IPS DF 19.7 (cell line): ENCODE measurements around the gene SLC12A7.

Source experiments
- DNase-seq: peaks from one replicate; pipeline ENCODE4 v3.0.0-alpha.2; 2013; ENCODE audit warnings: low read depth, low spot score

SLC12A7 gene

DNA sequence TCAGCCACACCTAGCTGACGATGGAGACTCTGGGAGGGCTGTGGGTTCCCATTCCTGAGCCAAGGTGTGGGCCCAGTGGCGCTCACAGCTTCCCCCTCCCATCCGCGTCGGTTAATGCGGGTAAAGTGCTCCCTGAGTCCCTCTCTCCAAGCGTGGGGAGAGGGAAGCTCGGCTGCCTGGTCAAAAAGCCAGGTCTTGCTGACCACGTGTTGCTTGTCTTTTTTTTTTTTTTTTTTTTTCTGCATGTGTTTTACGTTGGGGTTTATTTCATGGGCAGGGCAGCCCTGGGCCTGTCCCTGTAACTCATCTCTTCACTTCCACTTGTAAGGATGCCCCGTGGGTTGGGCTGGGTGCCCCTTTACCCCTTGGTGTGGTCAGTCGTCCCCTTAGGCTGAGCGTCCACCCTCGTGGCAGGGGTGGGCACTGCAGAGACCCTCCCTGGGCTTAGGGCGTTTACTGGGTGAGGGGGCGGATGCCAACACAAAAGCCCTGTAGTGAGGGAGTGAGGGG, 91.4 kb downstream of the SLC12A7 start:
- no peak for DNase-seq

DNA sequence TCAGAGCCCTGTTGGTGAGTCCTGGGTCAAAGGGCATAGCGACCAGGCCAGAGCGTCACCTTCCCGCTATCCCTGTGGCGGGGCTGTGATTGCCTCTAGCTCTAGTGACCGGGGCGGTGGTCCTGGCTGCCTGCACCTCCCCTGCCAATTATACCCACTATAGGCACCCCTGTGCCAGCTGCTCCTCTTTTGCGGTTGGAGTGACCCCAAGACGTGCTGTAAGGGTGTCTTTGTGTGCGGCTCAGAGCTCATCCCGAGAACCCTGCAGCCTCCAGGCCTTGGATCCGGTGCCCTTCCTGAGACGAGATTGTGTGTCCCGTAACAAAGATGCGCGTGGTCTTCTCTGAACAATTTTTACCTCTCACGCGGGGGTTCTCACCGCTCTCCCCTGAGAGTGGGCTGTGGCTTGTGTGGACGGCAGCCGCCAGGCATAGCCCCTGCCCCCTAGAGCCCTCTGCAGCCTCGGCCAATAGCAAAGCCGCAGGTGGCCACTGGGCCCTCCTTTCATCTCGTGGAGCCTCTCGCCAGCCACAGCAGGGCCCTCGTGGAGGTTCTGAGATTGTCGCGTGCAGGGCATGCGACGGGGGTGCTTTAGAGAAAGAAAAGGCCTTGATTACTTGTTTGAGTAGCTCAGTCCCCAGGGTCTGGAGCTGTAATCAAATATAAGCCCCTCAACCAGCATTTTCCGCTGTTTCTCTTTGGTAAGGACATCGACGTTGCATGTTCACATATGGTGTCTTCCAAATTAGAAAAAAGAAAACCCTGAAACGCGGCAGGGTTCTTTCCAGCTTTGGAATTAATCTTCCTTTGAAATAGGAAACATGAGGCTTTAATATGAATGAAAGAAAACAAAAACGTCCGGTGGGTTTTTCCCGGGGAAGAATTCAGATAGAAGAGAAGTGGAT, 92.6 kb downstream of the SLC12A7 start:
- DNase-seq: no peak

DNA sequence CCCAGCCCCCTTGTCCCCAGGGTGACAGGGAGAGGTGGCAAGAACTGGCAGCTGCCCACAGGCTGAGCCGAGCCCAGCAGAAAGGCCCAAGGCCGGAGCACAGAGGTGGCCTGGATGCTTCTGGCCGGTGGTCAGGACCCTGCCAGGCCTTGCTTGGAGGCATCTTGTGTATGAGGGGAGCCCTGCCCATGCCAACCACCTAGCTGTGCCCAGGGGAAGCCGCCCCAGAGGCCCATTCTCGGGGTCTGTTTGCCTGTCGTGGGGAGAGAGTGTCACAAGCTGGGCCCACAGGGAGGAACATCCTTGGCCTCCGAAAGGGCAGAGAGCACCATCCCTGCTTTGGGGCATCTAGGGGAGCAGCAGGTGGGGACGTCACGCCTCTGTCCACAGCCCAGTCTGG, 93.3 kb downstream of the SLC12A7 start:
- DNase-seq: no peak

DNA sequence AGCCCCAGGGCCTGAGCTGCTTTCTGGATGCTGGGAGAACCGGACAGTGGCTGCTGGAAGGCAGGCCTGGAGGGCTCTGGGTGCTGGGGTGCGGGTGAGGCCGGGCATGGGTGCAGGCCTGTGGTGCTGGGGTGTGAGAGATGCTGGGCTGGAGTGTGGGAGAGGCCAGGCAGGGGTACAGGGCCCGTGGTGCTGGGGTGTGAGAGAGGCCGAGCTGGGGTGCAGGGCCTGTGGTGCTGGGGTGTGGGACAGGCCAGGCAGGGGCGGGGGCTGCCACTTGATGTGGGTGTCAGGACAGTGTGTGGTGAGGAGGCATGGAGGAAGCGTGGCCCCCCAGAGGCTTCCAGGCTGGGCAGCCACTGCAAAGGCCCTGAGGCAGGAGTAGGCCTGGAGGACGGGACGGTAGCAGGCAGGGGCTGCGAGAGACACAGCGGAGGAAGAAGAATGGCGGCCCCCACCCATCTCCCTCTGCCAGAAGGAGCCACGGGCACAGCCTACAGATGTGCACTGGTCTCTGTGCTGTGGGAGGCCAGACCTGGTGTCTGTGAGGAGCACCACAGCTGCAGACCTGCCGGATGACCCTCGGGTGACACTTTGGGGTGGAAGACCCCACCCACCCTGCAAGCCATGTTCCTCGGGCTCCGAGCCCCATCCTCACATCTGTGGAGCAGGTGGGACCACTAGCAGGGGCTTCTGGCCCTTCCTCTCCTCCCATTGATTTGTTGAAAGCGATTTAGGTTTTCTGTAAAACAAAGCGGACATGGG, 94.0 kb downstream of the SLC12A7 start:
- no peak for DNase-seq

DNA sequence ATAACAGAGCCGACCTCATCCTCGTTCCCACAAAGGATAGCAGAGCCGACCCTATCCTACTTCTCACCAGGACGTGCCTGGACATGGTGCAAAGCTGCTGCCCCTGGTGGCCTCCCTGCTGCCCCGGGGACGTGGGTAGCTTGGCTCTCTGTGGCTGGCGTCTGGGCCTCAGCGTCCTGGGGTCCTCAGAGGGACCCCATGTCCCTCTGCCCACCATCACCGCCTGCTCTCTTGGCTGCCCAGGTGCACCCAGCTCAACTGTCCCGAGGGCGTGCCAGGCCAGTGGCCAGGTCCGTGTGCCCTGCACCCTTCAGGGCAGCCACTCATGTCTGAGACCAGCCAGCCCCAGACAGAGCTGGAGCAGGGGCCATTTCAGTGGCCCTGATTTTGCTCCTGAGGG, 94.8 kb downstream of the SLC12A7 start:
- DNase-seq: no peak

DNA sequence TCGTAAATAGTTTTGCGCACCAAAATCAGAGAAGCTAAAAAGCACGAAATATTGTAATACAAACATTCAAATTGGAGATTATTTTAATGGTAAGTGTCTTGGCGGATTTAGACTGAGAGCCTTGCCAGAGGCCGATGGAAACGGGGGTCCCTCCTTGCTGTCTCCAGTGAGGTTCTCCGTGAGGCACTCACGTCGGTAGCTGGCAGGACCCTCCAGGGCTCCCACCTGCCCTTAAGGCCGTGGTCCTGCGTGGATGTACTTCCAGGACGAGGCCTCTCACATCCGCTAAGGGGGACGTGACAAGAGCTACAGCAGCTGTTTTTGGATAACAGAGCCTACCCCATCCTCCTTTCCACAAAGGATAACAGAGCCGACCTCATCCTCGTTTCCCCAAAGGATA, 95.4 kb downstream of the SLC12A7 start:
- DNase-seq: no peak

DNA sequence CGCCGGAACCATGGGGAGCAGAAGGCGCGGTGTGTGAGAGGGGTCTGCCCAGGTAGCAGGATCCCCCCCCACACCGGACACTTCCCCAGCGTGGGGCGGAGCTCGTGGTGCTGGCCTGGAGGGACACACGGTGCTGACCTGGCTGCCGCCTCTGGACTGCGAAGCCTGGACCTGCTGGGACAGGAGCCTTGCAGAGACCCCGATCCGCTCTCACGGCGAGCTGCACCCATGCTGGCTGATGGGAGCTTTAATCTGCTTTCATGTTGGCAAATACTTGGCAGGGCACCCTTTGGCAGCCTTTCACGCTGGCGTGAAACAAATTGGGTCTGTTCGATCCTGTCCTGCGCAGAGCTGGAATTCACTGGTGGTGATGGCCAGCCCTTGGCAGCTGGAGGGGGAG, 95.8 kb downstream of the SLC12A7 start:
- DNase-seq: no peak

DNA sequence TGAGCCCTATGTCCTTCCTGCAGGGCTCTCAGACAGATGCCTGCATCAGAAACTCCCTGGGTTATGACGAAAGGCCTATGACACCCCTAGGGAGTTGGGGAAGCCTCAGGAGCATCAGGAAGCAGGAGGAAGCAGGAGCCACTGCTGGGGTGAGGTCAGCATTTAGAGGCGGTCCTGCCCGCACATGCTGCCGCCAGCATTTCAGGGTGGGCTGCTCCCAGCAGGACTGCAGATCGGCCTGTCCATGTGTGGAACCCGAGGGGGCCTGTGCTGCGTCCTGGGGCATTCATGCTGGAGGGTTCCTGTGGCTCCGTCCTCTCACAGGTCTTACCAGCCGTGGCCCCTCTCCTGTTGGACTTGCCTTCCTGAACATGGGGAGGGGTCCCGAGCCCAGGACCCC, 96.4 kb downstream of the SLC12A7 start:
- no peak for DNase-seq

DNA sequence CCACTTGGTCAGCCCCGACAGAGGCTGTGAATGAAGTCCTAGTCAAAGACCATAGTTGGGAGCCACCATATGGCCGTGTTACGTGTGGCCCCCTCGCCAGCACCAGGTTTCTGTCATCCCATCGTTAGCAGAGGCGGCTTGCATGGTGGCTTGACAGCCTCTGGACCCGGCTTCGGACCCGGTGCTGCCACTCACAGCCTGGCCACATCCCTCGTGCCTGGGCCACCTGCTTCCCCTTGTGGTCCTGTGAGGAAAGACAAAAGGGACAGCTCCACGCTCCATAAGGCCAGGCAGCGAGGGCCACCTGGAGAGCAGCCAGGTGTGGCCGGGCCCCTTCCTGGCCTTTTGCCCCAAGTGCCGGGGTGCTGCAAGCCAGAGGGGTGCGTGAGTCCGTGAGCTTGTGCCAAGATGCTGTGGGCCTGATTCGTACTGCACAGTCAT, 97.1 kb downstream of the SLC12A7 start:
- no peak for DNase-seq

DNA sequence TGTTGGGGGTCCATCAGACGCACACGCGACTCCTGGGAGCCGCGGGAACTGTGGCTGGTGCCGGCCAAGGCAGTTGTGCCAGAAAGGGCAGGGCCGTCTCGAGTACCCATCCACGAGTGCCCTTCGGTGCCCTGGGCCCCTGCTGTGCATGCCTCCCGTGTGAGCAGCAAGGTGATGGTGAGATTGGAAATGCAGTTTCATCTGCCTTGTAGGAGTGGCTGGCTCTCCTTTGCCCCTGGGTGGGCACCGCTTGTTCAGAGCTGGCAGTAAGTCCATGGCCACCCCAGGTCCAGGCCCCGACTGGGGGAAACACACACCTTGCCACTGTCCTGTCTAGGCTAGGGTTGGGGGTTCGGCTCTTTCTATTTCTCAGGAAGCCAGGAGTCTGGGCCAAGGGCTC, 97.5 kb downstream of the SLC12A7 start:
- no peak for DNase-seq

DNA sequence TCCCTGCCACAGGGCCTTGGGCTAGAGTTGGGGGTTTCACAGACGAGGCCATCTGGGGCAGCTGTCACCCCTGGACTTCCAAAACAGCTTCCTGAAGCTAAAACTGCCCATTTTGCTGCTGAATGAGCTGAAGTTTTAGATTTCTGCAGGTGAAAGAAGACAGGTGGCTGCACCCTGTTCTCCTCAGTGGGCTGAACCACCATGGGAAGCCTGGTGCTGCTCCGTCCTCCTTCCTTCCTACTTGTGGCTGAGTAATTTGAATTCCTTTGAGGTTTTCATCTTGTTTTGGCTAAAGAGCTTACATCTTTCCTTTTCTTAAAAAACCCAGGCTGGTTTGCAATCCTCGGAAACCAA, 97.9 kb downstream of the SLC12A7 start:
- DNase-seq: no peak

DNA sequence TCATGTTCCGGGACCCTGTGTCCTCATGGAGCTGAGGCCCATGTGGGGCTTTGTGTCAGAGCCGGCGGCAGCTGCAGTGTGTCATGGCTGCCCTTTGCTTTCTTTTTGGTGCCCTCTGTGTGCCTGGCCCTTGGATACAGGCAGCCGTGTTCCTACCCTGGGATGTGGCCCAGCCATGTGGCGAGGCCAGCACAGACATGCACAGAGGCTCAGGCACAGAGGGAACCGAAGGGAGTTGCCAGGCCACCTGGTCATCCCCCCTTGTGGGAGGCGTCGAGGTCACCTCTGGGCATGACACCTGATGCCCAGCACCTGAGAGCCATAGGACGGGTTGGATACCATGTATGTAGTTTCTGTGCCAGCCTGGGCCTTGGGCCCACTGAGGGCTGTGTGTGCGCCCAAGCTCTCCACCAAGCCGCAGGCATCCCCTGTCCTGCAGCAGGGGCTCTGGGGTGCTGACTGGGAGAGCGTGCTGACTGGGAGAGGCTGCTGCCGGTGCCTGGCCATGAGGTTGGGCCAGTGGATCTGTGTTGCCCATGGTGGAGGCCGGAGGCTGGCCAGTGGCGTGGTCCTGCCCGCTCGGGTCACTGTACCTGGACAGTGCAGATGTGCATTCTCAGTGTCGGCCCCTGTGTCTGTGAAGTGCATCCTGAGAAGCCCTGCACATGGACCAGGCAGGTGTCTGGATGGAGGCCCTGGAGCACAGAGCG, 98.5 kb downstream of the SLC12A7 start:
- no peak for DNase-seq

DNA sequence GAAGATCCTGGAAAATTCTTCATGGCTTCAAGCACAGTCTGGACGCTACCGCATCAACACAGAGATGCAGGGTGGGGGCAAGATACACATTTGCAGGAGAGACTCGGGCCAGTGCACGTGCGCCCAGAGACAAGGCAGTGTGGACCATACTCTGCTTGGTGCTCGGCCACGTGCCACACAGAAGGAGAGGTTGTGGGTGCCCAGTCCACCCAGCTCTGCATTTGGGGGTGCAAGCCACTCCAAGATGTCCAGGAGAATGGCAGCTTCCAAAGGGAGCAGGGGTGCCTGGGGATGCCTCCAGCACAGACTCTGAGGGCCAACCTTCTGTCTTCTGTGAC, 99.0 kb downstream of the SLC12A7 start:
- DNase-seq: no peak

DNA sequence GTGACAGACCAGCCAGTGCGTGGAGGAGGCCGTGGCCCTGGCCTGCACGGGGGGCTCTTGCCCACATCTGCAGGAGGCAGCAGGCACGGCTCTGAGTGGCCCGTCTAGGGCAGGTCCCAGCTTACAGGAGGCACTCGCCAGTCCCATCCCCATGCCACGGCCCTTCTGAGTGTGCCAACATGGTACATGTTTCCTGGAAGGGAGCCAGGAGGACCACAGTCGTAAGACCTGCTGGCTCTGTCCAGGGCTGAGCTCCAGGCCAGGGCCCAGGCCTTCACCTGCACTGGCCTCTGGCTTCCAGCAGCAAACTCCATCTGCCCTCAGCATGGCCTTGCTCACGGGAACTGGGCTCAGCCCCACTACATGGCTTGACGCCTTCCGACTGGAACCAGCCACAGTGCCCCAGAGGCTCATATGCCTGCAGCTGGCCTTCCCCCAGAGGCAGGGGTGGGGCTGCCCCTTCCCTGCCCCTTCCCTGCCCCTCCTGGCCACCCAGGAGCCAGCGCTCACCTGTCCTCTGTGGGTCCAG, 99.5 kb downstream of the SLC12A7 start:
- no peak for DNase-seq

DNA sequence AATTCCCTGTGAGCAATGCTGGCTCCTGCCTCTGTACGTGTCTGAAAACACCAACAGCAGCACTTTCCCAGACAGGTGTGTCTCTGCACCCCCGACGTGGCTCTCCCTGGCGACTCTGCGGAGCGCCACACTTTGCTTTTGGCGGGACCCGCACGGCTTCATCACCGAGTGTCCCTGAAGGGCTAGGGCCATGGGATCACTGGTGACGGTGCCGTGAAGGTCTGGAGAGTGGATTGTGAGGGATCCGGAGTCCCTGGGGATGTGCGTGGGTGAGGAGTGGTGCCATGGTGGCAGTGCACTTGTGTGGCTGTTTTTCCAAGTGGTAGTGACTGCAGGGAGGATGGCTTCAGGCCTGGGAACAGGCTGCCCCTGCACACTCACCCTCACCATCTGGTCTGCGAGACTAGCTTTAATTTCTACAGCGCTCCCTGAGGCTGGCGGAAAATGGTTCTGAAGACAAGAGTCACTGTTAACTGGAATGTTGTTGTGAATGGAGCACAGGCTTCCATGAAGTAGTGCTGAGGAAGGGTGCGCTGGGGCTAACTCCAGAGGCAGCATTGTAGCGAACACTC, 100.0 kb downstream of the SLC12A7 start:
- DNase-seq: no peak

DNA sequence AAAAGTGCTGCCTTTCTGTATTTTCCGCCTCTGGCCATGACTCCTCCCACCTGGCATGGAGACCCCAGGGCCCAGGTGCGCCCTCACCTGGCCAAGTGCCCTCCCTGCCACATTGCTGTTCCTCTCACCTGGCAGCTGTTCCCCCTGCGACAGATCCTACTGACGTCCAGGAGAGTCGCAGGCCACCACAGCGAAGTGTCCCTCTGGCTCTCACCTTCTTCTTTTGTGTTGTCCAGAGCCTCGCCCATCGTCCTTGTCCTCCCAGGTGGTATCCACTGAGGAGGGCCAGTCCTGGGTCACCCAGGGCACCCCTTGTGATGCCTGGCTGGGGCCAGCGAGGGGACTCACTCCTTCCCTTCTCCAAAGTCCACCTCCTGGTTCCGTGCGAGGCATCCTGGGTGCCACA, 100.6 kb downstream of the SLC12A7 start:
- no peak for DNase-seq

DNA sequence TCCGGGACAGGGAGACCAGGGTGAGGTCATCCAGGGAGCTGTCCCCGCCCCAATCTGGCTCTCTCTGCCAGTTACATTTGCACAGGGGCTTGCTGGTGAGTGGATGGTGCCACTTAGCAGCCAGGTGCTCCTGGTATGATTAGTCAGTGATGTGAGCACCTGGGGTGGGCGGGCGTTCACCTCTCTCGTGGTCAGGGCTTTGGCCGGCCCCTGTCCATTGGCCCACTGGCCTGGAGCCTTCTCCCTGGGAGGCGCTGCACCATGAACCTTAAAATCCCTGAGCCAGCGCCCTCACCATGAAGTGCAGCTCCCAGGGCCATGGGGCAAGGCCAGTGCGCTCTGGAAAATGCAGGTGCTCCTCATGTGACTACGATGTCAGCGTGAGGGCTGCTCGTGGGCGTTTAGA, 101.2 kb downstream of the SLC12A7 start:
- DNase-seq: no peak

DNA sequence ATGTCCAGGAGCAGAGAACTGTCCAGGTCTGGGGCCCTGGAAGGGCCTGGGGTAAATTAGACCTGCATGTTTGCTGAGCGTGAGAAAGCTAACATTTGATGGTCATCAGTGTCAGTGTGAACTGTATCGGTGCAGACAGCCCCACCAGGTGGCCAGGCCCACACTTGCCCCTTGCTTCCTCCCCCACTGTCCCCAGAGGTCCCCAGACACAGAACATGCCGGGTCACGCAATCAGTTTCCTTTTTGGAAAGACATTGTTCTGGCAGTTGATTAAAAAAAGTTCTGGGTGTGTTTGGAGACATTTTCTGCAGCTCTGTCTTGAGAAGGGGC, 101.7 kb downstream of the SLC12A7 start:
- DNase-seq: no peak

DNA sequence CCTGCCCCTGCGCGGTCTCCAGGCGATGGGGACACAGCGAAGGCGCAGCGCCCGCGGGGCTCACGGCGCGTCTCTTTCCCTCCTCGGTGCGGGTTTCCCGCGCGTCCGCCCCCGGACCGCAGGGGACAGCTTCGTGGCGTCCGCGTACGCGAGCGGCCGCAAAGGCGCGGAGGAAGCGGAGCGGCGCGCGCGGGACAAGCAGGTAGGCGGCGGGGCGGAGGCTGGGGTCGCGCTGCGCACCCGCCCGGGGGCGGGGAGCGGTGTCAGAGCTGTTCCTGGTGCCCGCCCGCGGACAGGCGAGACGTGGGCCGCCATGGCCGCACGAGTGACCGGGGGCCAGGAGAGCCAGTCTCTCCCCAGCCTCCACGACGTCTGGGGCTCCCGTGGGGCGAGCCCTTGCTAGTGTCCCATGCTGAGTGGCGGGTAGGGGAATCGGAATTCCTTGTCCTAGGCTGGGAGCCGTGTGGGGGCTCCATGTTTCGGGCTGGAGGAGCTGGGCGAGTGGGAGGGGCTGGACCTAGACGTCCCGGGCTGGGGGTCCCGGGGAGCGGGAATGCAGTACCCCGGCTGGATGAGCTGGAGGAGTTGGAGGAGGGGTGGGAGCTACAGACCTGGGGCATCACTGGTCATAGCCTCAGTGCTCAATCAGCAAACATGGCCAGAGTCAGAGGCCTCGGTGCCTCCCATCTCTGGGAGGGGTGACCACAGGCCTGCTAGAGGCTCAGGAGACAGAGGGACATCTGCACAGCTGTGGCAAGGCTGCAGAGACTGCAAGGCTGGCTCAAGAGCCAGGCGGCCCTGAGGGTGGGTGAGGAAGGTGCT, 102.3 kb downstream of the SLC12A7 start:
- DNase-seq: no peak

DNA sequence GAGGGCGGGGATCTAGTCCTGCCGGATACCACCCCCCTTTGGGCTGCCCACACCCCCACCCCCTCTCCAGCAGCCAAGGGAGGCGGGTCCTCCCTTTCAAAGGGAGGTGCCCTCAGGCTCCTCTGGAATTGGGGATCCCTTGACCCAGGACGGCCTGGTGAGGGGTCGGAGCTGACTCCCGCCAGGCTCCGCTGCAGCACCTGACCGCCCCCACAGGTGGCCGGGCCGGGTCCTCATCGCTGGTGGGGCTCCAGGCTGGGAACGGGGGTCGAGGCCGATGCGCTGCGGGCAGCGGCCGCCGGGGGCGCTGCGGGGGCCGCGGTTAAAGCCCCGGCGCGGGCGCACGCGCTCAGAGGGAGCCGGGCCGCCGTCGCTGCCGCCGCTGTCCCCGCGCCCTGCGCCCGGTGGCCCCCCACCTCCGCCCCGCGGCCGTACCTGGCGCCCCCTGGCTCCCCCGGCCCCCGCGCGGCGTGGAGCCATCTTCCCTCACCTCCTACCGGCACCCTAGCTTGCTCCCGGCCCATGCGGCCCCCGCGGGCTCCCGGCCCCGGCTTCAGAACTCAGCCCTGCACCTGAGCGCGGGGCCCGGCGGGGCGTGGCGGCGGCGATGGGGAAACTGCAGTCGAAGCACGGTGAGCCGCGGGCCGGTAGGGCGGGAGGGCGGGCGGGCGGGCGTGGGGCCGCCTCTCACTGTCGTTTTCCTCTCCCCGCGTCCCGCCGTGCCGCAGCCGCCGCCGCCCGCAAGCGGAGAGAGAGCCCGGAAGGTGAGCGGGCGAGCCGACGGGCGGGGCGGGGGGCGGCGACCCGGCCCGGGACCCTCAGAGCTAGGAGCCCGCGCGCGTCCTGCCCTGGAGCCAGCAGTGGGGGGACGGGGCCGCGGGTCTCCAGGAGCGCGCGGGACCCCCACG, 103.2 kb downstream of the SLC12A7 start, which contains the start of gene NKD2:
Gene NKD2 (plus strand): TSS at position 352 of the 908 bp plus-strand sequence. CDS start 256 bp downstream, at position 608.
- no peak for DNase-seq
